DND-41 (cell line): Measurements from ENCODE around the gene USH1C.

Experiments used
- ATAC-seq: fragments of 200-7000 bp; cut with Tn5 transposase; 3 replicates; pipeline ENCODE4 v1.9.1; 2021; ENCODE audit warnings: low read depth; ENCODE audit not compliant: insufficient read depth
- DNase-seq: peaks from one replicate; pipeline ENCODE4 v3.0.0-alpha.2; 2020
- H2AFZ ChIP-seq: 2 replicates; pipeline ENCODE4 v1.6.0; 2012; ENCODE audit warnings: low read depth, low read length
- H3K27ac ChIP-seq: 2 replicates; pipeline ENCODE4 v1.5.1; 2012; ENCODE audit warnings: low read length, inconsistent platforms
- H3K27me3 ChIP-seq: fragments of 200-600 bp; sonication (generic); 2 replicates; pipeline ENCODE4 v1.6.0; 2012; ENCODE audit warnings: low read length, mild to moderate bottlenecking, inconsistent platforms; ENCODE audit not compliant: insufficient read depth, poor library complexity
- H3K36me3 ChIP-seq: 2 replicates; pipeline ENCODE4 v1.5.1; 2012; ENCODE audit warnings: low read length, inconsistent platforms; ENCODE audit not compliant: insufficient read depth
- H3K4me1 ChIP-seq: 2 replicates; pipeline ENCODE4 v1.5.1; 2012; ENCODE audit warnings: mild to moderate bottlenecking, low read length; ENCODE audit not compliant: insufficient read depth
- H3K4me2 ChIP-seq: 2 replicates; pipeline ENCODE4 v1.6.0; 2012; ENCODE audit warnings: mild to moderate bottlenecking, moderate library complexity, low read length, inconsistent platforms; ENCODE audit not compliant: insufficient read depth
- H3K4me3 ChIP-seq, 2 experiments: fragments of 200-600 bp in 1 of 2; shearing (Covaris generic) in 1 of 2; 2 replicates each; pipeline ENCODE4 v1.5.1; 2012 to 2016; ENCODE audit warnings: inconsistent platforms in 2 of 2, low read length in 2 of 2, mild to moderate bottlenecking in 2 of 2, low read depth in 1 of 2, moderate library complexity in 1 of 2
- H3K79me2 ChIP-seq: 2 replicates; pipeline ENCODE4 v1.6.0; 2012; ENCODE audit warnings: low read length, inconsistent platforms; ENCODE audit not compliant: insufficient read depth
- H3K9ac ChIP-seq: 2 replicates; pipeline ENCODE4 v1.6.0; 2012; ENCODE audit warnings: low read depth, mild to moderate bottlenecking, inconsistent platforms, low read length, moderate library complexity
- H3K9me3 ChIP-seq: 2 replicates; pipeline ENCODE4 v1.5.1; 2012; ENCODE audit warnings: low read length, moderate library complexity, mild to moderate bottlenecking, inconsistent platforms; ENCODE audit not compliant: insufficient read depth, severe bottlenecking
- H4K20me1 ChIP-seq: 2 replicates; pipeline ENCODE4 v1.6.0; 2012; ENCODE audit warnings: low read length; ENCODE audit not compliant: insufficient read depth
- CTCF ChIP-seq: IDR thresholded peaks from 2 replicates; pipeline ENCODE4 v1.5.1; 2012; ENCODE audit warnings: borderline replicate concordance, low read length, moderate library complexity, mild to moderate bottlenecking; ENCODE audit not compliant: poor library complexity, severe bottlenecking; ENCODE audit errors: extremely low read depth
- EZH2 ChIP-seq: IDR thresholded peaks from 3 replicates; pipeline ENCODE4 v1.6.1; 2012; ENCODE audit warnings: borderline replicate concordance, low read depth, mild to moderate bottlenecking, moderate library complexity, low read length, inconsistent platforms; ENCODE audit not compliant: severe bottlenecking

Gene USH1C

GRCh38 chr11:17513853-17514252 is 30.4 kb downstream of the USH1C start:
- TF ChIP-seq EZH2 (no peak), CTCF (no peak)
- no peaks in the 10 kb centered on the region for H3K4me1 ChIP-seq
- H3K36me3 ChIP-seq = no peaks in the 10 kb centered on the region
- no peak overlapping the region for H2AFZ ChIP-seq
- no peak overlapping the region for H3K9ac ChIP-seq
- no peaks in the 10 kb centered on the region for H3K79me2 ChIP-seq
- H3K27ac ChIP-seq = no peak overlapping the region
- no peak for DNase-seq
- no peaks in the 10 kb centered on the region for H3K9me3 ChIP-seq
- H4K20me1 ChIP-seq = no peaks in the 10 kb centered on the region
- no peak for ATAC-seq
- no peak overlapping the region for H3K4me2 ChIP-seq
- peaks cover 15% of the 10 kb centered on the region for H3K27me3 ChIP-seq
- H3K4me3 ChIP-seq = no peak overlapping the region

- Histone ChIP-seq H3K9me3 (no peaks in the 10 kb centered on the region), H3K27me3 (peaks cover 15% of the 10 kb centered on the region), H3K9ac (no peak overlapping the region), H3K27ac (no peak overlapping the region), H3K79me2 (no peaks in the 10 kb centered on the region), H3K4me2 (no peak overlapping the region), H2AFZ (no peak overlapping the region), H3K4me3 (no peak overlapping the region), H3K4me1 (no peaks in the 10 kb centered on the region), H3K36me3 (no peaks in the 10 kb centered on the region), H4K20me1 (no peaks in the 10 kb centered on the region)
- no peak for DNase-seq
- ATAC-seq = no peak
- no peak for TF ChIP-seq CTCF
- no peak for TF ChIP-seq EZH2
Measured at GRCh38 chr11:17512101-17512500, 32.1 kb downstream of the USH1C start.

GRCh38 chr11:17511571-17511970 is 32.6 kb downstream of the USH1C start:
- no peaks in the 10 kb centered on the region for H4K20me1 ChIP-seq
- H3K27ac ChIP-seq = no peak overlapping the region
- H3K4me1 ChIP-seq = no peaks in the 10 kb centered on the region
- H3K27me3 ChIP-seq = peaks cover 15% of the 10 kb centered on the region
- ATAC-seq = no peak
- H3K9me3 ChIP-seq = no peaks in the 10 kb centered on the region
- H2AFZ ChIP-seq = no peak overlapping the region
- no peaks in the 10 kb centered on the region for H3K79me2 ChIP-seq
- H3K4me3 ChIP-seq = no peak overlapping the region
- no peak for TF ChIP-seq EZH2
- no peak for TF ChIP-seq CTCF
- no peak overlapping the region for H3K4me2 ChIP-seq
- no peak overlapping the region for H3K9ac ChIP-seq
- no peak for DNase-seq
- no peaks in the 10 kb centered on the region for H3K36me3 ChIP-seq

- no peak overlapping the region for H3K9ac ChIP-seq
- no peaks in the 10 kb centered on the region for H4K20me1 ChIP-seq
- TF ChIP-seq CTCF (no peak), EZH2 (no peak)
- peaks cover 15% of the 10 kb centered on the region for H3K27me3 ChIP-seq
- ATAC-seq = no peak
- no peak overlapping the region for H2AFZ ChIP-seq
- no peak overlapping the region for H3K27ac ChIP-seq
- DNase-seq = no peak
- H3K4me1 ChIP-seq = no peaks in the 10 kb centered on the region
- H3K36me3 ChIP-seq = no peaks in the 10 kb centered on the region
- H3K4me3 ChIP-seq = no peak overlapping the region
- no peaks in the 10 kb centered on the region for H3K9me3 ChIP-seq
- no peaks in the 10 kb centered on the region for H3K79me2 ChIP-seq
- H3K4me2 ChIP-seq = no peak overlapping the region
Measured at GRCh38 chr11:17510507-17511206, 33.6 kb downstream of the USH1C start.
